ENCODE data around the gene RNASE13.

DNA sequence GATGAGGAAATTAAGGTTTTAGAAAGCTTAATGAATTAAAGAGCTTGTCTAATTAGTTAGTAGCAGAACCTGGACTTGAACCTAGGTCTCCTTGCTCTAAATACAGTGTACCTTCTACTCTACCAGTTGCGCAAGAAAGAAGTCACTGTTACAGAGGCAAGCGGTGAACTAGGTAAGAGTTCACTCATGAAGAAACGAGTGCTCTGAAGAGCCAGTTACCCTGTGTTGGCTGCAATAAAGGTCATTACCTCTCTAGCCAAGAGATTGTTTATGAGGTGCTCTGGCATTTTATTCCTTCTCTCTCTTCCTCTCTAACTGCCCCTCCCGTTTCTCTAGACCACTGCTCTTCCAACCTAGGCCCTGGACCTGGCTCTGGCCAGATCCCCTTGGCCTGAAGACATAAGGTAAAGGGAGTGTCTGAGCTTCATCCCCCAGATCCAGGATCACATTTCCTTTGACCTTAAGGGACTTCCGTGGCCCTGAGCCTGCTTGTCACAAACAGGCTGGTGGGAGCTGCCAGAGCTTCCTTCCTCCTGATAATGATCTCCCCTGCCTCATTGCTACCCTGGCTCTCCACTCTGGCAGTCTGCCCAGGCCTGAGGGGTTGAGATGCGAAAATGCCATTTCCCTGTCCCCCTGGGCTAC lies 9.5 kb upstream of the RNASE13 start:
- TF ChIP-seq CTCF (conservative IDR thresholded peaks at IDR 0.05; ENCODE audit: low read depth in 2 of 2), result no peak
- no peak for TF ChIP-seq POLR2AphosphoS5 (IDR thresholded peaks at IDR 0.05; ENCODE audit: low read depth)
- no peak for TF ChIP-seq EZH2phosphoT487 (IDR thresholded peaks at IDR 0.05; ENCODE audit: unreplicated experiment)
- TF ChIP-seq EZH2 (IDR thresholded peaks at IDR 0.05; ENCODE audit: low read depth, unreplicated experiment), result no peak
- TF ChIP-seq, protein P1, sequence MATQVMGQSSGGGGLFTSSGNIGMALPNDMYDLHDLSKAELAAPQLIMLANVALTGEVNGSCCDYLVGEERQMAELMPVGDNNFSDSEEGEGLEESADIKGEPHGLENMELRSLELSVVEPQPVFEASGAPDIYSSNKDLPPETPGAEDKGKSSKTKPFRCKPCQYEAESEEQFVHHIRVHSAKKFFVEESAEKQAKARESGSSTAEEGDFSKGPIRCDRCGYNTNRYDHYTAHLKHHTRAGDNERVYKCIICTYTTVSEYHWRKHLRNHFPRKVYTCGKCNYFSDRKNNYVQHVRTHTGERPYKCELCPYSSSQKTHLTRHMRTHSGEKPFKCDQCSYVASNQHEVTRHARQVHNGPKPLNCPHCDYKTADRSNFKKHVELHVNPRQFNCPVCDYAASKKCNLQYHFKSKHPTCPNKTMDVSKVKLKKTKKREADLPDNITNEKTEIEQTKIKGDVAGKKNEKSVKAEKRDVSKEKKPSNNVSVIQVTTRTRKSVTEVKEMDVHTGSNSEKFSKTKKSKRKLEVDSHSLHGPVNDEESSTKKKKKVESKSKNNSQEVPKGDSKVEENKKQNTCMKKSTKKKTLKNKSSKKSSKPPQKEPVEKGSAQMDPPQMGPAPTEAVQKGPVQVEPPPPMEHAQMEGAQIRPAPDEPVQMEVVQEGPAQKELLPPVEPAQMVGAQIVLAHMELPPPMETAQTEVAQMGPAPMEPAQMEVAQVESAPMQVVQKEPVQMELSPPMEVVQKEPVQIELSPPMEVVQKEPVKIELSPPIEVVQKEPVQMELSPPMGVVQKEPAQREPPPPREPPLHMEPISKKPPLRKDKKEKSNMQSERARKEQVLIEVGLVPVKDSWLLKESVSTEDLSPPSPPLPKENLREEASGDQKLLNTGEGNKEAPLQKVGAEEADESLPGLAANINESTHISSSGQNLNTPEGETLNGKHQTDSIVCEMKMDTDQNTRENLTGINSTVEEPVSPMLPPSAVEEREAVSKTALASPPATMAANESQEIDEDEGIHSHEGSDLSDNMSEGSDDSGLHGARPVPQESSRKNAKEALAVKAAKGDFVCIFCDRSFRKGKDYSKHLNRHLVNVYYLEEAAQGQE (IDR thresholded peaks at IDR 0.05; ENCODE audit: unreplicated experiment), result no peak
- no peak for TF ChIP-seq STAT1 (IDR thresholded peaks at IDR 0.05; ENCODE audit: unreplicated experiment)
- TF ChIP-seq CREB1 (CRISPR knock-in tag; IDR thresholded peaks at IDR 0.05; ENCODE audit: low read depth), result no peak
- no peak for TF ChIP-seq JUNB (IDR thresholded peaks at IDR 0.05; ENCODE audit: unreplicated experiment)
- TF ChIP-seq, protein P2, sequence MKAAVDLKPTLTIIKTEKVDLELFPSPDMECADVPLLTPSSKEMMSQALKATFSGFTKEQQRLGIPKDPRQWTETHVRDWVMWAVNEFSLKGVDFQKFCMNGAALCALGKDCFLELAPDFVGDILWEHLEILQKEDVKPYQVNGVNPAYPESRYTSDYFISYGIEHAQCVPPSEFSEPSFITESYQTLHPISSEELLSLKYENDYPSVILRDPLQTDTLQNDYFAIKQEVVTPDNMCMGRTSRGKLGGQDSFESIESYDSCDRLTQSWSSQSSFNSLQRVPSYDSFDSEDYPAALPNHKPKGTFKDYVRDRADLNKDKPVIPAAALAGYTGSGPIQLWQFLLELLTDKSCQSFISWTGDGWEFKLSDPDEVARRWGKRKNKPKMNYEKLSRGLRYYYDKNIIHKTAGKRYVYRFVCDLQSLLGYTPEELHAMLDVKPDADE (IDR thresholded peaks at IDR 0.05), result no peak
- TF ChIP-seq ZNF114 (CRISPR knock-in tag; IDR thresholded peaks at IDR 0.05), result no peak
